SK-N-SH treated with all-trans-retinoic acid at 6 μM for 48 hours (cell line): ENCODE data around the gene GP2.

Experiments used
- ARNTL ChIP-seq: fragments of 450-650 bp; formaldehyde crosslinking; IDR thresholded peaks from 2 replicates; pipeline ENCODE4 v1.5.0; 2020; ENCODE audit warnings: low read depth, mild to moderate bottlenecking, moderate library complexity, borderline replicate concordance
- BACH2 ChIP-seq: fragments of 250-450 bp; sonication (Bioruptor Pico); IDR thresholded peaks from 2 replicates; pipeline ENCODE4 v1.9.0; 2021; ENCODE audit warnings: mild to moderate bottlenecking, borderline replicate concordance
- PPARA ChIP-seq: fragments of 250-450 bp; sonication (Bioruptor Pico); IDR thresholded peaks from 2 replicates; pipeline ENCODE4 v1.5.0; 2020; ENCODE audit warnings: mild to moderate bottlenecking, borderline replicate concordance
- RARB ChIP-seq: fragments of 250-450 bp; sonication (Bioruptor Pico); IDR thresholded peaks from 2 replicates; pipeline ENCODE4 v1.8.0; 2021; ENCODE audit warnings: mild to moderate bottlenecking, moderate library complexity
- SNAI2 ChIP-seq: fragments of 250-450 bp; sonication (Bioruptor Pico); IDR thresholded peaks from 2 replicates; pipeline ENCODE4 v1.5.0; 2020; ENCODE audit warnings: mild to moderate bottlenecking, moderate library complexity
- ZC3H10 ChIP-seq: fragments of 250-450 bp; sonication (Bioruptor Pico); IDR thresholded peaks from 2 replicates; pipeline ENCODE4 v1.5.1; 2021; ENCODE audit warnings: mild to moderate bottlenecking, moderate library complexity
- TF ChIP-seq, protein P1 (sequence below): fragments of 250-450 bp; sonication (Bioruptor Pico); IDR thresholded peaks from 2 replicates; pipeline ENCODE4 v1.8.0; 2021; ENCODE audit warnings: low read depth, mild to moderate bottlenecking, moderate library complexity, borderline replicate concordance
- TF ChIP-seq, protein P2 (sequence below): fragments of 250-450 bp; sonication (Bioruptor Pico); IDR thresholded peaks from 2 replicates; pipeline ENCODE4 v1.8.0; 2020; ENCODE audit warnings: mild to moderate bottlenecking, moderate library complexity, borderline replicate concordance
- TF ChIP-seq, protein P3 (sequence below): fragments of 250-450 bp; sonication (Bioruptor Pico); IDR thresholded peaks from 2 replicates; pipeline ENCODE4 v1.5.1; 2020; ENCODE audit warnings: low read depth, mild to moderate bottlenecking, moderate library complexity
- TF ChIP-seq, protein P4 (sequence below): fragments of 250-450 bp; sonication (Bioruptor Pico); IDR thresholded peaks from 2 replicates; pipeline ENCODE4 v1.5.1; 2021; ENCODE audit warnings: mild to moderate bottlenecking, moderate library complexity

DNA sequence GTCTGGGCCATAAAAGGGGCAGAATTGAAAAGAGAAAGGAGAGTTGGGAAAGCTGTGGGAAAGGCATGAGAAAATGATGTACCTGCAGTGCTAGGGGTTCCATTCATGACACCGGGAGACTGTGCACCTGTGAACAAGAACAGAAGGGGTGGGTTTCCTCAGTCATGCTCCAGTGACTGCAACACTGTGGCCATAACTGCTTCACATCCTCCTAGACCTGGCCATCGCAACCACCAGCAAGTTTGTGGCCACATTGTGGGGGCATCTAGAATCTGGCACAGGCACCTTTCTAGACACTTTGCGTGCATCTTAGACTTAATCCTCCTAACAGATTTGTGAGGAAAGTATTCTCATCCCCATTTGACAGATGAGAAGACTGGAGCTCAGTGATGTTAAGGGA lies 12.7 kb downstream of the GP2 start:
- TF ChIP-seq ZC3H10 (CRISPR knock-in tag) (no peak), BACH2 (CRISPR knock-in tag) (no peak), ARNTL (no peak), PPARA (CRISPR knock-in tag) (no peak), RARB (CRISPR knock-in tag) (no peak), SNAI2 (CRISPR knock-in tag) (no peak)
- TF ChIP-seq, protein P1, sequence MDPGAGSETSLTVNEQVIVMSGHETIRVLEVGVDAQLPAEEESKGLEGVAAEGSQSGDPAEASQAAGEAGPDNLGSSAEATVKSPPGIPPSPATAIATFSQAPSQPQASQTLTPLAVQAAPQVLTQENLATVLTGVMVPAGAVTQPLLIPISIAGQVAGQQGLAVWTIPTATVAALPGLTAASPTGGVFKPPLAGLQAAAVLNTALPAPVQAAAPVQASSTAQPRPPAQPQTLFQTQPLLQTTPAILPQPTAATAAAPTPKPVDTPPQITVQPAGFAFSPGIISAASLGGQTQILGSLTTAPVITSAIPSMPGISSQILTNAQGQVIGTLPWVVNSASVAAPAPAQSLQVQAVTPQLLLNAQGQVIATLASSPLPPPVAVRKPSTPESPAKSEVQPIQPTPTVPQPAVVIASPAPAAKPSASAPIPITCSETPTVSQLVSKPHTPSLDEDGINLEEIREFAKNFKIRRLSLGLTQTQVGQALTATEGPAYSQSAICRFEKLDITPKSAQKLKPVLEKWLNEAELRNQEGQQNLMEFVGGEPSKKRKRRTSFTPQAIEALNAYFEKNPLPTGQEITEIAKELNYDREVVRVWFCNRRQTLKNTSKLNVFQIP (CRISPR knock-in tag): no peak
- TF ChIP-seq, protein P2, sequence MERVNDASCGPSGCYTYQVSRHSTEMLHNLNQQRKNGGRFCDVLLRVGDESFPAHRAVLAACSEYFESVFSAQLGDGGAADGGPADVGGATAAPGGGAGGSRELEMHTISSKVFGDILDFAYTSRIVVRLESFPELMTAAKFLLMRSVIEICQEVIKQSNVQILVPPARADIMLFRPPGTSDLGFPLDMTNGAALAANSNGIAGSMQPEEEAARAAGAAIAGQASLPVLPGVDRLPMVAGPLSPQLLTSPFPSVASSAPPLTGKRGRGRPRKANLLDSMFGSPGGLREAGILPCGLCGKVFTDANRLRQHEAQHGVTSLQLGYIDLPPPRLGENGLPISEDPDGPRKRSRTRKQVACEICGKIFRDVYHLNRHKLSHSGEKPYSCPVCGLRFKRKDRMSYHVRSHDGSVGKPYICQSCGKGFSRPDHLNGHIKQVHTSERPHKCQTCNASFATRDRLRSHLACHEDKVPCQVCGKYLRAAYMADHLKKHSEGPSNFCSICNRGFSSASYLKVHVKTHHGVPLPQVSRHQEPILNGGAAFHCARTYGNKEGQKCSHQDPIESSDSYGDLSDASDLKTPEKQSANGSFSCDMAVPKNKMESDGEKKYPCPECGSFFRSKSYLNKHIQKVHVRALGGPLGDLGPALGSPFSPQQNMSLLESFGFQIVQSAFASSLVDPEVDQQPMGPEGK (CRISPR knock-in tag): no peak
- TF ChIP-seq, protein P3, sequence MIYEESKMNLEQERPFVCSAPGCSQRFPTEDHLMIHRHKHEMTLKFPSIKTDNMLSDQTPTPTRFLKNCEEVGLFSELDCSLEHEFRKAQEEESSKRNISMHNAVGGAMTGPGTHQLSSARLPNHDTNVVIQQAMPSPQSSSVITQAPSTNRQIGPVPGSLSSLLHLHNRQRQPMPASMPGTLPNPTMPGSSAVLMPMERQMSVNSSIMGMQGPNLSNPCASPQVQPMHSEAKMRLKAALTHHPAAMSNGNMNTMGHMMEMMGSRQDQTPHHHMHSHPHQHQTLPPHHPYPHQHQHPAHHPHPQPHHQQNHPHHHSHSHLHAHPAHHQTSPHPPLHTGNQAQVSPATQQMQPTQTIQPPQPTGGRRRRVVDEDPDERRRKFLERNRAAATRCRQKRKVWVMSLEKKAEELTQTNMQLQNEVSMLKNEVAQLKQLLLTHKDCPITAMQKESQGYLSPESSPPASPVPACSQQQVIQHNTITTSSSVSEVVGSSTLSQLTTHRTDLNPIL (CRISPR knock-in tag): no peak
- TF ChIP-seq, protein P4, sequence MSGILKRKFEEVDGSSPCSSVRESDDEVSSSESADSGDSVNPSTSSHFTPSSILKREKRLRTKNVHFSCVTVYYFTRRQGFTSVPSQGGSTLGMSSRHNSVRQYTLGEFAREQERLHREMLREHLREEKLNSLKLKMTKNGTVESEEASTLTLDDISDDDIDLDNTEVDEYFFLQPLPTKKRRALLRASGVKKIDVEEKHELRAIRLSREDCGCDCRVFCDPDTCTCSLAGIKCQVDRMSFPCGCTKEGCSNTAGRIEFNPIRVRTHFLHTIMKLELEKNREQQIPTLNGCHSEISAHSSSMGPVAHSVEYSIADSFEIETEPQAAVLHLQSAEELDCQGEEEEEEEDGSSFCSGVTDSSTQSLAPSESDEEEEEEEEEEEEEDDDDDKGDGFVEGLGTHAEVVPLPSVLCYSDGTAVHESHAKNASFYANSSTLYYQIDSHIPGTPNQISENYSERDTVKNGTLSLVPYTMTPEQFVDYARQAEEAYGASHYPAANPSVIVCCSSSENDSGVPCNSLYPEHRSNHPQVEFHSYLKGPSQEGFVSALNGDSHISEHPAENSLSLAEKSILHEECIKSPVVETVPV (CRISPR knock-in tag): no peak
